Esophagus squamous epithelium (tissue), 5 donors: ENCODE data around the gene IL23A. TPM values are rescaled to one million over a fixed set of nuclear protein-coding genes. Genes with fewer than 3 reads are reported as not detected.

Source experiments
- DNase-seq: peaks from one replicate; lab custom pipeline; 2025; lab: John Stamatoyannopoulos, UW
- H3K27ac ChIP-seq, 4 donors: fragments of 200-600 bp; sonication (generic); one replicate each; pipeline ENCODE4 v1.5.1; 2016 to 2019; ENCODE audit warnings: mild to moderate bottlenecking in 1 of 4
- H3K27me3 ChIP-seq, 4 donors: fragments of 200-600 bp; sonication (generic); 1 replicate in 3 of 4; 2 replicates in 1 of 4; pipeline versions ENCODE4 v1.5.1 to v1.6.0; 2017 to 2021; ENCODE audit warnings: antibody characterized with exemption in 1 of 4
- H3K36me3 ChIP-seq, 3 donors: fragments of 200-600 bp; sonication (generic); one replicate each; pipeline ENCODE4 v1.5.1; 2016 to 2019
- H3K4me1 ChIP-seq, 3 donors: fragments of 200-600 bp; sonication (generic); one replicate each; pipeline ENCODE4 v1.5.1; 2017 to 2019
- H3K4me3 ChIP-seq, 4 donors: fragments of 200-600 bp; sonication (generic); 1 replicate in 3 of 4; 2 replicates in 1 of 4; pipeline ENCODE4 v1.5.1; 2016 to 2019; ENCODE audit warnings: mild to moderate bottlenecking in 2 of 4, moderate library complexity in 1 of 4
- H3K9me3 ChIP-seq, 3 donors: fragments of 200-600 bp; sonication (generic); one replicate each; pipeline ENCODE4 v1.5.1; 2016 to 2019
- POLR2A ChIP-seq, 4 donors: fragments of 450-650 bp; IDR thresholded peaks; one replicate each; pipeline ENCODE4 v1.6.1; 2017; ENCODE audit warnings: antibody characterized with exemption in 4 of 4, mild to moderate bottlenecking in 4 of 4, moderate library complexity in 3 of 4
- WGBS, 2 donors: methylation state at CpG; one replicate each; pipeline ENCODE4 v1.1.5; 2018; 5-methylcytosine and 5-hydroxymethylcytosine counted together
- intact Hi-C: fragments of 100-400 bp; cut with DNase I; formaldehyde crosslinking; loops from one replicate; pipeline ENCODE4 v1.15.0; 2022
- total RNA-seq, 4 donors: library from RNA; depleted of rRNA; stranded (reverse); fragments of >200 nt; gene quantifications; one replicate each; pipeline ENCODE4 v1.1.0, GENCODE V29; 2016
- TF ChIP-seq, protein P1 (sequence below), 6 experiments: fragments of 450-650 bp in 4 of 6; fragments of 200-600 bp in 2 of 6; sonication (generic) in 2 of 6; IDR thresholded peaks; one replicate each; pipeline ENCODE4 v1.5.1; 2016 to 2019; ENCODE audit warnings: antibody characterized with exemption in 6 of 6, mild to moderate bottlenecking in 4 of 6, moderate library complexity in 4 of 6
- donor health status: DM: yes; HTN: yes; CAD: no.

The IL23A gene
- total RNA-seq, 4 donors from 2014 or later: 2.6 to 28.6 (median 2.8) TPM; not detected in 1

DNA sequence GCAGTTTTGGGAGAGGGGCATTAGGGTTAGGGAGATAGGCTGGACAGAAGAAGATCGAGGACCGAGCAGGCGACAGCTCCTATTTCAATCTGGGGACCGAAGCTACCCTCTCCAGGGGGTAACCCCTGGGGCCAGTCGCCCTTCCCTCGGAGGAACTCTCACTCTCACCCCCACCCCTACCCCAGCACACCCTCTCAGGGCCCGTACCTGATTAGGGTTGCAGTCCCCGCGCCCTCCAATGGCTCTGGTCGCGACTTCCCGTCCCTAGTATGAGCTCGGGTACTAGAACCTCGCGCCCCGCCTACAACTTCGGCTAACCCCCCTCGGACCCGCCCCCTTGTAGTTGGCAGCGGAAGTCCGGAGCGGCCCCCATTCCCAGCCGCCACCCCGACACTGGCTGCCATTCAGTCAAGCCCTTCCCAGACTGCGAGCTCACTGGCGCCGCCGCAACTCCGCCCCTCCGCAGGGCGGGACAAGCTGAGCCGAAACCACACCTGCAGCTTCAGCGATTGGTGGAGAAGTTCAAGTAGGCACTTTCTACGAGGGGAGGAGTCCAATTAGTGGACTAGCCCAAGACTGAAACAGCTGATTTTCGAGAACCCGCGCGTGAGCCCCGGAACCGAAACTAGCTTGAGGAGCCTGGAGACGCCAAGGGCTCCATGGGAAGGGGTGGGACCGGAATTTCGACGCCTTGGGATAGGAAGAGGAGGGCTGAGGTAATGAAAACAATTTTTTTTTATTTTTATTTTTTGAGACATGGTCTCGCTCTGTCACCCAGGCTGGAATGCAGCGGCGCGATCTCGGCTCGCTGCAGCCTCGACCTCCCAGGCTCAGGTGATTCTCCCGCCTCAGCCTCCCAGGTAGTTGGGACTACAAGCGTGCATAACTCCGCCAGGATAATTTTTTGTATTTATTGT, 21.4 kb downstream of the IL23A start, which contains the start of gene STAT2:
TSS of gene STAT2 (minus strand) at position 257 of the 917 bp plus-strand sequence. CDS start 3,536 bp downstream, outside the sequence.
- 1% methylated on average over 26 to 36 of the region's 54 CpGs for WGBS, 2 donors
- peak; percentile 97 for DNase-seq
- H3K9me3 ChIP-seq: no peaks in the 10 kb centered on the region
- peak in 3 of 4 donors; percentile 12 to 84 (median 84) for TF ChIP-seq POLR2A (IDR thresholded peaks at IDR 0.05)
- TF ChIP-seq, protein P1, sequence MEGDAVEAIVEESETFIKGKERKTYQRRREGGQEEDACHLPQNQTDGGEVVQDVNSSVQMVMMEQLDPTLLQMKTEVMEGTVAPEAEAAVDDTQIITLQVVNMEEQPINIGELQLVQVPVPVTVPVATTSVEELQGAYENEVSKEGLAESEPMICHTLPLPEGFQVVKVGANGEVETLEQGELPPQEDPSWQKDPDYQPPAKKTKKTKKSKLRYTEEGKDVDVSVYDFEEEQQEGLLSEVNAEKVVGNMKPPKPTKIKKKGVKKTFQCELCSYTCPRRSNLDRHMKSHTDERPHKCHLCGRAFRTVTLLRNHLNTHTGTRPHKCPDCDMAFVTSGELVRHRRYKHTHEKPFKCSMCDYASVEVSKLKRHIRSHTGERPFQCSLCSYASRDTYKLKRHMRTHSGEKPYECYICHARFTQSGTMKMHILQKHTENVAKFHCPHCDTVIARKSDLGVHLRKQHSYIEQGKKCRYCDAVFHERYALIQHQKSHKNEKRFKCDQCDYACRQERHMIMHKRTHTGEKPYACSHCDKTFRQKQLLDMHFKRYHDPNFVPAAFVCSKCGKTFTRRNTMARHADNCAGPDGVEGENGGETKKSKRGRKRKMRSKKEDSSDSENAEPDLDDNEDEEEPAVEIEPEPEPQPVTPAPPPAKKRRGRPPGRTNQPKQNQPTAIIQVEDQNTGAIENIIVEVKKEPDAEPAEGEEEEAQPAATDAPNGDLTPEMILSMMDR (IDR thresholded peaks at IDR 0.05): peak in 1 of 6 experiments; percentile 18
- H3K27ac ChIP-seq: peak within 1 kb of the TSS; percentile 91 to 96 (median 94)
- peak within 1 kb of the TSS; percentile 63 to 88 (median 82) for H3K4me3 ChIP-seq
- no peaks in the 10 kb centered on the region for H3K27me3 ChIP-seq
- intact Hi-C loops: no loop called here
- peaks cover 3 to 17% (median 10%) of the 10 kb centered on the region in 3 donors for H3K36me3 ChIP-seq
- H3K4me1 ChIP-seq: peaks cover 9 to 27% (median 20%) of the 10 kb centered on the region in 3 donors

DNA sequence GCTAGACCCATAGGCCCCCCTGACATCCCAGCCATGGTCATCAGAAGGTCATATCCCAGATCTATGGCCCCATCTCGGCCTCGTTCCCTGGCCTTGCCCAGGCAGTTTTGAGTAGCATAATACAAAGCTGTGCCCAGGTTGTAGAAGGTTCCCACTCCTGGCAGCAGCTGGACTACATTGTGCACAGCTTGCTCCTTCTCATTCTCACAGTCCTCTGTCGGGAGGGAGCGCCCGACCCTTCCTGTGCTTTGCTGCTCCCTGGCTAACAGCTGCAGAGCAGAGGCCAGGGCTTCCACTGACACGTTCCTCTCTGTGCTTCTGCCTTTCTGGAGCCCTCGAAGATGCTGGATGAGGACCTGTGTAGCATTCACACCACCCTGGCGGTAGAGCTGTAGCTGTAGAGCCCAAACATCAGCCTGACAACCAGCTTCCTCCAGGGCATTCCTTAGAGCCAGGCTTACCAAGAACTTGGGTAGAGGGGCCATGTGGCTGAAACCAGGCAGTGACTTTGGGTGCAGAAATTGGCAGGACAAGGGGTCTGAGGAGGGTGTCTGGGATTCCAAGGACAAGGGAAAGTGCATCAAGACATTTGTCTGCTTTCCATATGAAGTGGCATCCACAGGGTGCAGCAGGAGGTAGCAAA, 22.9 kb downstream of the IL23A start:
- no peak for DNase-seq
- 76 to 88% methylated on average over 6 to 8 of the region's 8 CpGs for WGBS, 2 donors
- TF ChIP-seq POLR2A (IDR thresholded peaks at IDR 0.05): no peak
- TF ChIP-seq, protein P1 (IDR thresholded peaks at IDR 0.05): no peak

DNA sequence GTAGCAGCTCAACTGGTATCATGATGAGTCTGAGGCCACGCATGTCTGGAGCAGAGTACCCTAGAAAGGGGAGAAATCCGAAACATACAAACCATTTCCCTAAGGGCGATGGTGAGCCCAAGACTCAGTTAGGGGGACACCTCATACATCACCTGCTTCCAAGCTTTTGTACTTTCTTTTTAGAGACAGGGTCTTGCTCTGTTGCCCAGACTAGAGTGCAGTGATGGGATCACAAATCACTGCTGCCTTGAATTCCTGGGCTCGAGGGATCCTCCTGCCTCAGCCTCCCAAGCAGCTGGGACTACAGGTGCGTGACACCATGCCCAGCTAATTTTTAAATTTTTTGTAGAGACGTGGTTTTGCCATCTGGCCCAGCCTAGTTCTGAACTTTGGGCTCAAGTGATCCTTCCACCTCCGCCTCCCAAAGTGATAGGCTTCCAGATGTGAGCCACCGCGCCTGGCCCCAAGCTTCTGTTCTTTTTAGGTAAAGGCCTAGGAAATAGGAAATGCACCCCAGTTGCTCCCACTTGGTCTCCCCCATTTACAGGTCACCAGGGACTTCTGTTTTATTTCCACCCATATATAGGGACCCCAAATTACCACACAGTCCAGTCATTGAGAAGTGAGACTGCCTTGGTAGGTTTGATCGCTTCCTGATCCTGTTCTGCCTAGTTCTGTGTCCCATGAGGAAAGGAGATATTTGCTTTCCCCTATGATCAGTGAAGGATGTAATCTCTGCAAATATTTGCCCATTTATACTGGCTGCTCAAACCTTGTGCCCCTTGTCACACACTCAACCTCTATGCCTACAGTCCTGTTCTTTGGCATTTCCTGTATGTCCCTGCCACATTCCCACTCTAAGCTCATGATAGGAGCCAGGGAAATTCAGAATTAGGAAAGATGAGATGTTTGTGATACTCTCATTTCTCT, 23.7 kb downstream of the IL23A start, which contains the start of gene APOF:
TSS of gene APOF (minus strand) at position 728 of the 930 bp plus-strand sequence. CDS start at position 616, 112 bp downstream.
- no peaks in the 10 kb centered on the region for H3K36me3 ChIP-seq
- WGBS, 2 donors: 84 to 88% methylated on average over 9 to 10 of the region's 10 CpGs
- H3K4me3 ChIP-seq: no peak within 1 kb of the TSS
- H3K9me3 ChIP-seq: no peaks in the 10 kb centered on the region
- no peak for TF ChIP-seq POLR2A (IDR thresholded peaks at IDR 0.05)
- TF ChIP-seq, protein P1 (IDR thresholded peaks at IDR 0.05): no peak
- intact Hi-C loops: no loop called here
- DNase-seq: no peak
- H3K4me1 ChIP-seq: peaks cover 9 to 21% (median 19%) of the 10 kb centered on the region in 3 donors
- no peak within 1 kb of the TSS for H3K27ac ChIP-seq
- no peaks in the 10 kb centered on the region for H3K27me3 ChIP-seq

More for the DNA sequence above, 22.9 kb downstream of the IL23A start:
- Histone ChIP-seq H3K9me3 (no peaks in the 10 kb centered on the region), H3K36me3 (peaks cover 0 to 2% (median 0%) of the 10 kb centered on the region in 3 donors), H3K4me1 (peaks cover 9 to 27% (median 20%) of the 10 kb centered on the region in 3 donors), H3K27ac (no peak overlapping the region), H3K4me3 (no peak overlapping the region), H3K27me3 (no peaks in the 10 kb centered on the region)
- intact Hi-C loops: no loop called here

DNA sequence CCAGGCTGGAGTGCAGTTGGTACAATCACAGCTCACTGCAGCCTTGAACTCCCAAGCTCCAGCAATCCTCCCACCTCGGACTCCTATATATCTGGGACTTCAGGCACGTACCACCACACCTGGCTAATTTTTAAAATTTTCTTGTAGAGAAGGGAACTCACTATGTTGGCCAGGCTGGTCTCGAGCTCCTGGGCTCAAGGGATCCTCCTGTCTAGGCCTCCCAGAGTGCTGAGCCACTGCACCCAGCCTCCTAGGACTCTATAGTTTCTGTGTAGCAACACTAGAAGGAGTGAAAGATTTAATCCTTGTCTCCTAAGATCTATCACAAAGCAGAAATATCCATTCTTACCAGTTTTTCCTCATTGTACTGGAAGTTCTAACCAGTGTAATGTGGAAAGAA, 28.3 kb downstream of the IL23A start:
- TF ChIP-seq, protein P1 (IDR thresholded peaks at IDR 0.05): no peak
- no peak for TF ChIP-seq POLR2A (IDR thresholded peaks at IDR 0.05)
- intact Hi-C loops: no loop called here
- Histone ChIP-seq H3K9me3 (no peaks in the 10 kb centered on the region), H3K36me3 (no peaks in the 10 kb centered on the region), H3K4me3 (no peak overlapping the region), H3K27ac (no peak overlapping the region), H3K4me1 (no peaks in the 10 kb centered on the region), H3K27me3 (no peaks in the 10 kb centered on the region)
- no peak for DNase-seq
- WGBS, 2 donors: 73 to 86% methylated on average over 2 to 3 of the region's 3 CpGs
